ENCODE measurements around the gene SUPT5H. TPM values are rescaled to one million over a fixed set of nuclear protein-coding genes. Genes with fewer than 3 reads are reported as not detected.

The SUPT5H gene
- total and polyA plus RNA-seq, 2 experiments from 2014 or later, result 145 to 156 TPM

DNA sequence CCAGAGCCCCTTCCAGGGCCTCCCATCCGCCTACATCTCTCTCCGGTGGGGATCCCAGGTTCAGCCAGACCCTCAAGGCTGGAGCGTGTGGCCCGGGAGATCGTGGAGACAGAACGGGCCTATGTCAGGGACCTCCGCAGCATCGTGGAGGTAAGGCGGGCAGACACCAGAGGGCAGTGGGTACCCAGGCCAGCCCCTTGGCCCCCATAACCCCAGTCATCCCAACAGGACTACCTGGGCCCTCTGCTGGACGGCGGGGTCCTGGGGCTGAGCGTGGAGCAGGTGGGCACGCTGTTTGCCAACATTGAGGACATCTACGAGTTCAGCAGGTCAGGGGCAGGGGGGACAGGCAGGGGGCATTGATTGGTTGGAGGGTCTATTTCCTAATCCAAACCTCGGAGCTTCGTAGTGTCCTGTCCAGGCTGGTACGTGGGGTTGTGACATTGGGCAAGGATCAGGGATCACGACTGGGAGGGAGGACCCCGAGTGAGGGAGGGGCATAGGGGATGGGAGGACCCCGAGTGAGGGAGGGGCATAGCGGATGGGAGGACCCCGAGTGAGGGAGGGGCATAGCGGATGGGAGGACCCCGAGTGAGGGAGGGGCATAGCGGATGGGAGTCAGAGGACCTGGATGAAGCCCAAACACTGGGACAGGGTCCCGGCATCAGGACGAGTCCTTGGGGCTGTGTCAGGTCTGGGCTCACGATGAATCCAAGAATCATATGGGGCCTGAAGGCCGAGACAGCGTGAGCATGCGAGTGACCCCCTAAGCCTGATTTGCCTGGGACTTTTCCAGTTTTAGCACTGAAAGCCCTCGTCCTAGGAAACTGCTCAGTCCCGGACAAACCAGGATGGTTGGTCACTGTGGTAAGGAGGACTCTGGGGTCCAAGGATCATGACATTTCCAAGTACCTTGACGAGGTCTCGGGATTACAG is 30.0 kb upstream of the SUPT5H start:
- H3K27ac ChIP-seq, result peak overlapping the region; percentile 95
- DNase-seq (ENCODE audit: low read depth in 1 of 2, low spot score in 1 of 2), result no peak
- no peaks in the 10 kb centered on the region for H3K27me3 ChIP-seq
- H3K4me1 ChIP-seq (ENCODE audit: low read depth), result peaks cover 17% of the 10 kb centered on the region
- H3K4me3 ChIP-seq, result no peak overlapping the region
- H3K9me3 ChIP-seq (ENCODE audit: low read depth), result no peaks in the 10 kb centered on the region
- TF ChIP-seq, protein P1, sequence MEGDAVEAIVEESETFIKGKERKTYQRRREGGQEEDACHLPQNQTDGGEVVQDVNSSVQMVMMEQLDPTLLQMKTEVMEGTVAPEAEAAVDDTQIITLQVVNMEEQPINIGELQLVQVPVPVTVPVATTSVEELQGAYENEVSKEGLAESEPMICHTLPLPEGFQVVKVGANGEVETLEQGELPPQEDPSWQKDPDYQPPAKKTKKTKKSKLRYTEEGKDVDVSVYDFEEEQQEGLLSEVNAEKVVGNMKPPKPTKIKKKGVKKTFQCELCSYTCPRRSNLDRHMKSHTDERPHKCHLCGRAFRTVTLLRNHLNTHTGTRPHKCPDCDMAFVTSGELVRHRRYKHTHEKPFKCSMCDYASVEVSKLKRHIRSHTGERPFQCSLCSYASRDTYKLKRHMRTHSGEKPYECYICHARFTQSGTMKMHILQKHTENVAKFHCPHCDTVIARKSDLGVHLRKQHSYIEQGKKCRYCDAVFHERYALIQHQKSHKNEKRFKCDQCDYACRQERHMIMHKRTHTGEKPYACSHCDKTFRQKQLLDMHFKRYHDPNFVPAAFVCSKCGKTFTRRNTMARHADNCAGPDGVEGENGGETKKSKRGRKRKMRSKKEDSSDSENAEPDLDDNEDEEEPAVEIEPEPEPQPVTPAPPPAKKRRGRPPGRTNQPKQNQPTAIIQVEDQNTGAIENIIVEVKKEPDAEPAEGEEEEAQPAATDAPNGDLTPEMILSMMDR (IDR thresholded peaks at IDR 0.05; ENCODE audit: low read depth, low read length), result peak; percentile 5
- H3K36me3 ChIP-seq, result peaks cover 28% of the 10 kb centered on the region

DNA sequence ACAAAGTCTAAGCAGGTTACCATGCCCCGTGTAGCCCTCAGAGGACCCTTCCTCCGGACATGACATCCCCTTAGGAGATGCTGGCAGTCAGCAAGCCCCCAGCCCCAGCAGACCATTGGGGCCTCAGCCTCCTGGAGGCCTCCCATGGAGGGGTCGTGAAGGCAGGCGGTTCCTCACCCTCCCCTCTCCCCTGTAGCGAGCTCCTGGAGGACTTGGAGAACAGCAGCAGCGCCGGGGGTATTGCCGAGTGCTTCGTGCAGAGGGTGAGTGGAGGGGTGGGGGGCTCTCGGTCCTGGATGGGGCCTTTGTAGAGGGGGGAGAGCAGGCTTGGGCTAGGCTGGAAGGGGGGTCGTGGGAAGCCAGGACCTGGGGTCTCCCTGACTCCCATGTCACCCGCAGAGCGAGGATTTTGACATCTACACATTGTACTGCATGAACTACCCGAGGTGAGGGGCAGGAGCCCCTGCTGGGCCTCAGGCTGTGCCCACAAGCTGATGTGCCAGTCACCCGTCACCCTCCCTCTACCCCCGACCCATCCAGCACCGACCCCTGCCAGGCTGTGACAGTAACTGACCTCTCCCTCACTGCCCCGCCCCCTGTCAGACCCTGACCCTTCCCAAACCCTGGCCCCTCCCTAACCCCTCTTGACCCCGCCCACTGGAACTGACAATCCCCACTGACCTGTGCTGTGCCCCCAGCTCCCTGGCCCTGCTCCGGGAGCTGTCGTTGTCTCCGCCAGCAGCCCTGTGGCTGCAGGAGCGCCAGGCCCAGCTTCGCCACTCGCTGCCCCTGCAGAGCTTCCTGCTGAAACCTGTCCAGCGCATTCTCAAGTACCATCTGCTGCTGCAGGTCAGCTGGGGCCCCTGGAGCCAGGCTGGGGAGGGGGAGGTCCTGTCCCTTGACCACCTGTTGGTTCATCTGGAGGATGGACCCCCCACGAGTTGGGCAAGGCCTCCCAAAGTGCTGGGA is 28.9 kb upstream of the SUPT5H start:
- Histone ChIP-seq H3K4me3 (no peak overlapping the region), H3K27me3 (no peaks in the 10 kb centered on the region), H3K27ac (no peak overlapping the region), H3K9me3 (ENCODE audit: low read depth) (no peaks in the 10 kb centered on the region), H3K4me1 (ENCODE audit: low read depth) (peaks cover 7% of the 10 kb centered on the region), H3K36me3 (peaks cover 38% of the 10 kb centered on the region)
- TF ChIP-seq, protein P1 (IDR thresholded peaks at IDR 0.05; ENCODE audit: low read depth, low read length), result no peak
- DNase-seq (ENCODE audit: low read depth in 1 of 2, low spot score in 1 of 2), result no peak

GRCh38 chr19:39417463-39418181 is 27.8 kb upstream of the SUPT5H start:
- TF ChIP-seq, protein P1 (IDR thresholded peaks at IDR 0.05; ENCODE audit: low read depth, low read length), result no peak
- H3K36me3 ChIP-seq, result peaks cover 45% of the 10 kb centered on the region
- no peak overlapping the region for H3K4me3 ChIP-seq
- H3K9me3 ChIP-seq (ENCODE audit: low read depth), result no peaks in the 10 kb centered on the region
- H3K27ac ChIP-seq, result no peak overlapping the region
- H3K27me3 ChIP-seq, result no peaks in the 10 kb centered on the region
- peaks cover 4% of the 10 kb centered on the region for H3K4me1 ChIP-seq (ENCODE audit: low read depth)
- no peak for DNase-seq (ENCODE audit: low read depth in 1 of 2, low spot score in 1 of 2)

- no peak for DNase-seq (ENCODE audit: low read depth in 1 of 2, low spot score in 1 of 2)
- Histone ChIP-seq H3K9me3 (ENCODE audit: low read depth) (no peaks in the 10 kb centered on the region), H3K4me3 (no peak overlapping the region), H3K27me3 (no peaks in the 10 kb centered on the region), H3K4me1 (ENCODE audit: low read depth) (peaks cover 4% of the 10 kb centered on the region), H3K36me3 (peaks cover 52% of the 10 kb centered on the region), H3K27ac (no peak overlapping the region)
- TF ChIP-seq, protein P1 (IDR thresholded peaks at IDR 0.05; ENCODE audit: low read depth, low read length), result no peak
Measured at GRCh38 chr19:39419003-39419402, 26.4 kb upstream of the SUPT5H start.

DNA sequence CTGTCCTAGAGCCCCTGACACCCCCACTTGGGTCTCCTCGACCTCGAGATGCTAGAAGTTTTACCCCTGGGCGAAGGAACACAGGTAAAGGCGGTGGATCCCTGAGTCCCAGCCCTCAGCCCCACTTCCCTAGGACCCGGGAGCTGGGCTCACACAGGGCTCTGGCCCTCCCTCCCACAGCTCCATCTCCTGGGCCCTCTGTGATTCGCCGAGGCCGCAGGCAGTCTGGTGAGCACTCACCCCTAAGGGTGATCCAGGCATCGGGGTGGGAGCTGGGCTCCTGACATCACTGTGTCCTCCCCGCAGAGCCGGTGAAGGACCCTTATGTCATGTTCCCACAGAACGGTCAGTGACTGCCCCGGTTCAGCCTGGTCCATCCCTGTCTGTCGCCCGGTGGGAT is 24.6 kb upstream of the SUPT5H start:
- H3K4me1 ChIP-seq (ENCODE audit: low read depth), result no peaks in the 10 kb centered on the region
- H3K9me3 ChIP-seq (ENCODE audit: low read depth), result no peaks in the 10 kb centered on the region
- TF ChIP-seq, protein P1 (IDR thresholded peaks at IDR 0.05; ENCODE audit: low read depth, low read length), result no peak
- no peak overlapping the region for H3K4me3 ChIP-seq
- no peak for DNase-seq (ENCODE audit: low read depth in 1 of 2, low spot score in 1 of 2)
- H3K27me3 ChIP-seq, result no peaks in the 10 kb centered on the region
- no peak overlapping the region for H3K27ac ChIP-seq
- H3K36me3 ChIP-seq, result peaks cover 54% of the 10 kb centered on the region
